ENCODE measurements around the gene UBE2H. TPM values are rescaled to one million over a fixed set of nuclear protein-coding genes. Genes with fewer than 3 reads are reported as not detected.
A peak's percentile ranks its signal among the peaks of the same experiment; 100 is the strongest.
"Not testable (repeated sequence)": the region's sequence is repeated elsewhere in the genome, so short reads cannot be mapped to it uniquely, and the experiment has no call there.

The UBE2H gene
- polyA plus RNA-seq, 5 donors = 64.4 to 89.4 (median 85.2) TPM

DNA sequence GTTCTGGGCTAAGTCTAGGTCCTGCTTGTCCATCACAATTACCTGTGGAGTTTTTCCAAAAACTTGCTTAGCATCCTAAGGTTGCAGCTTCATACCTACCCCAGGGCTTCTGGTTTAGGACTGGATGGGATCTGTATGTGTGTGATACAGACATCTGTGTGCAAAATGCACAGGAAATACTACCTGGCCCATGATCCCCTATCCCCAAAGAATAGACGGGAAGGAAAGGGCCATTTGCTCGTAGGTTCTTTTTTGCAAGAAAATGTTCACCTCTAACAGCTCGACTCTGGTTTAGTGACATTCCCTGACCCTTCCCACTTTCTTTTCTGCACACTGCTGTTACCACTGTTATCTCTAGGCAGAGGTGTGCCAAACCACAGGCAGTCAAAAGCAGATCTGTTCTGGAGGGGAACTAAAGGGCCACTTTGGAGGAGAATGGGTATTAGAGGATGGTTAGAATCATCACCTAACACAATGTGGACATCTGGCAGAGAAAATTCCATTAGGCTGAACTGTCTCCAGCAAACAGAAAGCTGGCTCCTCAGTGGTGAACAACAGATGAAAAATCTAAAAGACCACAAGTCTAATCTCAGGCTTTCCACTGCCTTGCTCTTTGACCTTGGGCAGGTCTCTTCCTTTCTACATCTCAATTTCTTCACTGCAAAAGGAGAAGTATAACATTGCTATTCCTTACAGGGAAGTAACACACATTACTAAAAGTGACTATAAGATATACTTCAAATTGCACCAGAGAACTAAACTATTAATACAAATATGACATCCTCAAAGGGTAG lies 107.4 kb downstream of the UBE2H start:
- no peak for DNase-seq

GRCh38 chr7:129843978-129844840 lies 108.6 kb downstream of the UBE2H start:
- DNase-seq = no peak

GRCh38 chr7:129843365-129843898 lies 109.3 kb downstream of the UBE2H start:
- no peak for DNase-seq

GRCh38 chr7:129841465-129841864 lies 111.3 kb downstream of the UBE2H start:
- DNase-seq = no peak

- no peak for DNase-seq
These were observed 112.0 kb downstream of the UBE2H start for GRCh38 chr7:129840757-129841156.

DNA sequence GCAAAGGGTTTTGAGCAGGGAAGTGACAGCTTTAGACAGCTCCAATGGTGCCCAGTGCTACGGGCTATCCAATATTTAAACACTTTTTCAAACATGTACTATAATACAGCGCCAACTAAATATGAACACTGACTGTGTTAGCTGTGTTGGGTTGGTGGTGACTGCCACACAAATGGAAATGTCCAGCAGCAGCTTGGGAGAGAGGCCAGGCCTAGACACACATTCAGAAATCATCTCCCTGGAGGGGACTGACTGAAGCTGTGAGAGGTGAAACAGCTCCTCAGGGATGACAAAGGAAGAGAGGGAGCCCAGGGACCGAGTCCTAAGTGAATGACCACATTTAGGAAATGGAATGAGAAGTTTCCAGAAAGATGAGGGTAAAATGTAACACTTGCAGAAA lies 115.8 kb downstream of the UBE2H start:
- no peak for DNase-seq

- no peak for DNase-seq
These were observed 117.2 kb downstream of the UBE2H start for GRCh38 chr7:129835569-129835968.

- not testable (repeated sequence) for DNase-seq
These were observed 119.4 kb downstream of the UBE2H start for GRCh38 chr7:129833353-129833752.

DNA sequence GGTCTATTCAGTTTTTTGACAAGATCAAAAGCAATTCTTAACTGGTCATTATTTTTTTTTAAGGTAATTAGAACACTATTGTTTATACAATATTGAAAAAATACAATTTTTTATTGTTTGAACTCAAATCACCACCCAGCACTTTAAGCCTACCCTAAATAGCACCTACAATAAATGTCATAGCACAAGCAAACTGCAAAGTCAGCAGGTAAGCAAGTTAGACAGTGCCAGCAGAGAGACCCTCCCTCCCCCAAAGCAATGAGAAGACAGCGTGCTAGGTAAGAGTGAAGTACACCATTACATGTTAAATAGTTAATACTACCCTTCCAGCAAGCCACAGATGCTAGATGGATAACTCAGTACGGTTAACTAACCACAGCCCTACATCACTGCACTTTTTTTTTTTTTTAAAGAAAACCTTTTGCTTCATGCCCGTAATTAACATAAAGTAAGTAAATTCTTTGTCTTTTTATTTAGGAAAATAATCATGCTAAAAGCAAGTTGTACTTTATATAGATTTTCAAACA lies 120.0 kb downstream of the UBE2H start:
- DNase-seq = no peak

GRCh38 chr7:129832282-129832681 lies 120.5 kb downstream of the UBE2H start:
- no peak for DNase-seq

DNA sequence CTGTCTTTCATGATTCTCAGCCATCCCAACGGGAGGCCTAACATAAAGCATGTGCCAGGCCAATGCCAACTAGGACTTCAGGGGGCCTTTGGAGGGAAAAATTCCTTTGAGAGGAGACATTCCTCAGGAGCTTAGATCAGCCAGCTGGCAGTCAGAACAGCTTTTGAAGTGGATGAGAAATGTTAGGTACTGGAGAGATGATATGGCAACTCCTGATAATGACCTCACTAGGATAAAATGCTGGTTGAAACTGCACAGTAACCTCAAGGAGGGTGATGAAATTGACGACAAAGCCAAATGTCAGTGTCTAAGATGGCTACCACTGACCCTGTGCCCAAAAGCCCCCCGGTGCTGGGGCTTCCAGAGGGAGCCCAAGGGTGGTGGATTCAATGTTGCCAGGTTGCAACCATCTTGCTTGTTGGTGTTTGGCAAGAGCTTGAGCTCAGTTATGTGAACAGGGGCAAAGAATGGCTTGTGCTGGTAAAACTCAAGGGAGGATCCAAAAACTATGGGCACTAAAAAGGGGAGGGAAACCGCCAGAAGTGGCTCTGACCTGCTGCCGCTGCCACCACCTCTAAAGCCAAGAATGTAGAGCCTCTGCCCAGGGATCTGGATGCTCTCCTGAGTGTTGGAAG lies 121.2 kb downstream of the UBE2H start:
- no peak for DNase-seq

- DNase-seq = no peak
These were observed 121.8 kb downstream of the UBE2H start for GRCh38 chr7:129830949-129831348.

- DNase-seq = peak; percentile 70 to 75
These were observed 122.8 kb downstream of the UBE2H start for GRCh38 chr7:129829737-129830631.

- DNase-seq = no peak
These were observed 123.6 kb downstream of the UBE2H start for GRCh38 chr7:129828989-129829736.

DNA sequence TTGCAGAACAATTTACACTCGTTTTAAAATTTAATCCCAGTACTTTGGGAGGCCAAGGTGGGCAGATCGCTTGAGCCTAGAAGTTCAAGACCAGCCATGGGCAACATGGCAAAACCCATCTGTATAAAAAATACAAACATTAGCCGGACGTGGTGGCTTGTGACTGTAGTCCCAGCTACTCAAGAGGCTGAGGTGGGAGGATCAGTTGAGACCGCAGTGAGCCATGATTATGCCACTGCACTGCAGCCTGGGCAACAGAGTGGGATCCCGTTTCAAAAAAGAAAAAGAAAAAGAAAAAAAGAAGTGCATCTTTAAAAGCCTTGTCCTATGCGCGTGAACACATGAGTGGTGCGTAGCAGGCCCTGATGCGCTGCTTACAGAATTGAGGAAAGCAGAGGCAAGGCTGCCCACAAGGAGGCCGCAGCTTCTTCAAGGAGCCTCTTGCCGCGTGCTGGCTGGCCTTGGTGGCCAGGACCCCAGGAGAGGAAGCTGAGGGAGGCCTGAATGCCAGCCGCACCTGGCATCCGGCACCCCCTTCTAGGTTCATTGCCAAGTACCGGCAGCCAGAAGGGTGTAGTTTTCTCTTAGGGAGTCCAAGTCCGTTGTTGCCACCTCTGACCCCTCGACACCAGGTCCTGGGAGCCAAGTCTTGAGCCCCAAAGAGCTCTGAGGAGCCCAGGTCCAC lies 124.5 kb downstream of the UBE2H start:
- no peak for DNase-seq

- no peak for DNase-seq
These were observed 125.2 kb downstream of the UBE2H start for GRCh38 chr7:129827467-129827990.

DNA sequence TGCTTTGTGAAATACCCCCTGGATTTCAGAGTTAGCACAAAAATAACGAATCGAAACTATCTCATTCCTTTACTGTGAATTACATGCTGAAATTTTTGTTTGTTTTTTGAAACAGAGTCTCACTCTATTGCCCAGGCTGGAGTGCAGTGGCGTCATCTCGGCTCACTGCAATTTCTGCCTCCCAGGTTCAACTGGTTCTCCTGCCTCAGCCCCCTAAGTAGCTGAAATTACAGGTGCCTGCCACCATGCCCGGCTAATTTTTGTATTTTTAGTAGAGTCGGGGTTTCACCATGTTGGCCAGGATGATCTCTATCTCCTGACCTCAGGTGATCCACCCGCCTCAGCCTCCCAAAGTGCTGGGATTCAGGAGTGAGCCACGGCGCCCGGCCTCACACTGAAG lies 125.9 kb downstream of the UBE2H start:
- not testable (repeated sequence) for DNase-seq

GRCh38 chr7:129825209-129825970 lies 127.4 kb downstream of the UBE2H start:
- peak; percentile 84 for DNase-seq

Data from right lung (tissue), 5 donors.